Measurements from ENCODE around the gene PLD5.

PLD5 gene

GRCh38 chr1:242524571-242525359 is at the start of gene PLD5:
Gene PLD5 (minus strand): TSS chr1:242524697.
- peak; percentile 68 for DNase-seq

- no peak for DNase-seq
Observed at GRCh38 chr1:242569867-242570266, 45.4 kb upstream of the PLD5 start.

- DNase-seq: no peak
Observed at GRCh38 chr1:242568666-242569065, 44.2 kb upstream of the PLD5 start.

GRCh38 chr1:242567596-242567995 is 43.1 kb upstream of the PLD5 start:
- no peak for DNase-seq

GRCh38 chr1:242556759-242557158 is 32.3 kb upstream of the PLD5 start:
- no peak for DNase-seq

GRCh38 chr1:242556276-242556675 is 31.8 kb upstream of the PLD5 start:
- DNase-seq: no peak

- no peak for DNase-seq
Observed at GRCh38 chr1:242554577-242554976, 30.1 kb upstream of the PLD5 start.

- no peak for DNase-seq
Observed at GRCh38 chr1:242546849-242547729, 22.6 kb upstream of the PLD5 start.

GRCh38 chr1:242546441-242546840 is 21.9 kb upstream of the PLD5 start:
- DNase-seq: no peak

GRCh38 chr1:242544071-242544470 is 19.6 kb upstream of the PLD5 start:
- no peak for DNase-seq

GRCh38 chr1:242542271-242542670 is 17.8 kb upstream of the PLD5 start:
- no peak for DNase-seq

GRCh38 chr1:242535986-242536385 is 11.5 kb upstream of the PLD5 start:
- DNase-seq: no peak

- DNase-seq: no peak
Observed at GRCh38 chr1:242534753-242535152, 10.3 kb upstream of the PLD5 start.

- no peak for DNase-seq
Observed at GRCh38 chr1:242530761-242531160, 6.3 kb upstream of the PLD5 start.

- no peak for DNase-seq
Observed at GRCh38 chr1:242525769-242526168, 1.3 kb upstream of the PLD5 start.

GRCh38 chr1:242525360-242525722 is 844 bp upstream of the PLD5 start:
- no peak for DNase-seq

- peak; percentile 77 for DNase-seq
Observed at GRCh38 chr1:242523719-242524570, 552 bp downstream of the PLD5 start.

GRCh38 chr1:242522996-242523718 is 1.3 kb downstream of the PLD5 start:
- no peak for DNase-seq

GRCh38 chr1:242522304-242522945 is 2.1 kb downstream of the PLD5 start:
- no peak for DNase-seq

- no peak for DNase-seq
Observed at GRCh38 chr1:242515555-242515954, 8.9 kb downstream of the PLD5 start.

- DNase-seq: no peak
Observed at GRCh38 chr1:242506724-242507123, 17.8 kb downstream of the PLD5 start.

GRCh38 chr1:242489545-242489944 is 35.0 kb downstream of the PLD5 start:
- no peak for DNase-seq
